HepG2 (cell line): ENCODE data around the gene ZSCAN21. TPM values are rescaled to one million over a fixed set of nuclear protein-coding genes. Genes with fewer than 3 reads are reported as not detected.
A peak's percentile ranks its signal among the peaks of the same experiment; 100 is the strongest.

Experiments used
- ARNTL ChIP-seq: sonication (generic); formaldehyde crosslinking; IDR thresholded peaks from 2 replicates; pipeline ENCODE4 v1.4.0; 2020; ENCODE audit warnings: mild to moderate bottlenecking, missing genetic modification reagents
- ASH2L ChIP-seq: fragments of 300-600, 200-600 bp; sonication (generic); IDR thresholded peaks from 2 replicates; pipeline ENCODE4 v1.7.0; 2017; ENCODE audit warnings: low read depth, mild to moderate bottlenecking, moderate library complexity, mixed read lengths, low read length; ENCODE audit not compliant: insufficient read length
- CBX1 ChIP-seq: IDR thresholded peaks from one replicate; pipeline ENCODE4 v1.6.1; 2016; ENCODE audit warnings: antibody characterized with exemption, low read depth
- FOXA3 ChIP-seq: IDR thresholded peaks from 2 replicates; pipeline ENCODE4 v1.6.1; 2016; ENCODE audit warnings: missing genetic modification reagents, missing compliant biosample characterization
- MXD4 ChIP-seq: IDR thresholded peaks from 2 replicates; pipeline ENCODE4 v1.6.1; 2016; ENCODE audit warnings: mild to moderate bottlenecking, missing biosample characterization, missing genetic modification reagents
- TCF12 ChIP-seq, 2 experiments: fragments of 450-650 bp in 1 of 2; sonication (generic) in 1 of 2; formaldehyde crosslinking in 1 of 2; IDR thresholded peaks; 2 replicates each; pipeline versions ENCODE4 v1.6.1 to v1.8.0; 2017 to 2022; ENCODE audit warnings: antibody characterized with exemption in 1 of 2, mild to moderate bottlenecking in 1 of 2, missing genetic modification reagents in 1 of 2, moderate library complexity in 1 of 2
- TGIF2 ChIP-seq: IDR thresholded peaks from 2 replicates; pipeline ENCODE4 v1.6.1; 2016; ENCODE audit warnings: control low read depth, missing compliant biosample characterization
- ZNF20 ChIP-seq: sonication (generic); formaldehyde crosslinking; IDR thresholded peaks from 2 replicates; pipeline ENCODE4 v1.4.0; 2020; ENCODE audit warnings: mild to moderate bottlenecking, moderate library complexity, missing genetic modification reagents
- ZNF232 ChIP-seq: sonication (generic); formaldehyde crosslinking; IDR thresholded peaks from 2 replicates; pipeline ENCODE4 v1.4.0; 2020; ENCODE audit warnings: missing genetic modification reagents, borderline replicate concordance
- ZNF468 ChIP-seq: sonication (generic); formaldehyde crosslinking; IDR thresholded peaks from 2 replicates; pipeline ENCODE4 v1.8.0; 2022; ENCODE audit warnings: mild to moderate bottlenecking, moderate library complexity, missing genetic modification reagents
- ZNF772 ChIP-seq: sonication (generic); formaldehyde crosslinking; IDR thresholded peaks from 2 replicates; pipeline ENCODE4 v1.5.0; 2020; ENCODE audit warnings: mild to moderate bottlenecking, missing genetic modification reagents
- ZNF782 ChIP-seq: sonication (generic); formaldehyde crosslinking; IDR thresholded peaks from 2 replicates; pipeline ENCODE4 v1.4.0; 2020; ENCODE audit warnings: missing genetic modification reagents, mild to moderate bottlenecking, borderline replicate concordance
- ZNF883 ChIP-seq: sonication (generic); formaldehyde crosslinking; IDR thresholded peaks from 2 replicates; pipeline ENCODE4 v1.5.1; 2020; ENCODE audit warnings: mild to moderate bottlenecking, missing genetic modification reagents; ENCODE audit errors: not compliant biosample characterization
- polyA plus RNA-seq, 8 experiments: library from polyadenylated mRNA; depleted of rRNA in 3 of 8; stranded (reverse) in 7 of 8; unstranded in 1 of 8; fragments of >200 nt; fragmentation: Illumina TruSeq in 4 of 8; extraction: Trizol in 4 of 8; gene quantifications; 2 replicates each; pipeline versions ENCODE4 v1.2.1 to v1.2.3, GENCODE V29; 2011 to 2016; ENCODE audit warnings: low read depth in 4 of 8, missing spikeins in 1 of 8, mixed read lengths in 1 of 8; ENCODE audit not compliant: insufficient read depth in 1 of 8
- total RNA-seq, 5 experiments: library from RNA; depleted of rRNA; stranded (reverse); fragments of >200 nt; fragmentation: Illumina TruSeq; extraction: Trizol; gene quantifications; 2 replicates each; pipeline ENCODE4 v1.2.3, GENCODE V29; 2016; ENCODE audit warnings: low read depth in 1 of 5
- TF ChIP-seq, protein P1 (sequence below): sonication (generic); formaldehyde crosslinking; IDR thresholded peaks from 2 replicates; pipeline ENCODE4 v1.8.1; 2023; ENCODE audit warnings: missing genetic modification reagents, mild to moderate bottlenecking, borderline replicate concordance
- TF ChIP-seq, protein P2 (sequence below): sonication (generic); formaldehyde crosslinking; IDR thresholded peaks from 2 replicates; pipeline ENCODE4 v1.5.0; 2020; ENCODE audit warnings: missing genetic modification reagents, mild to moderate bottlenecking, borderline replicate concordance
- TF ChIP-seq, protein P3 (sequence below): sonication (generic); formaldehyde crosslinking; IDR thresholded peaks from 2 replicates; pipeline ENCODE4 v1.4.0; 2020; ENCODE audit warnings: mild to moderate bottlenecking, missing genetic modification reagents
- TF ChIP-seq, protein P4 (sequence below): sonication (generic); formaldehyde crosslinking; IDR thresholded peaks from 2 replicates; pipeline ENCODE4 v1.5.1; 2020; ENCODE audit warnings: mild to moderate bottlenecking, missing genetic modification reagents, moderate library complexity

ZSCAN21 gene
- total and polyA plus RNA-seq, 2 of the 13 experiments (the other 11 are each of a cell fraction or from before 2014, with no cell fraction given) = 7.0 to 10.0 TPM

- TF ChIP-seq ZNF232 (CRISPR knock-in tag) = peak; percentile 56
- peak; percentile 54 for TF ChIP-seq FOXA3 (CRISPR knock-in tag)
- TF ChIP-seq, protein P1, sequence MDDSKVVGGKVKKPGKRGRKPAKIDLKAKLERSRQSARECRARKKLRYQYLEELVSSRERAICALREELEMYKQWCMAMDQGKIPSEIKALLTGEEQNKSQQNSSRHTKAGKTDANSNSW (CRISPR knock-in tag) = peak; percentile 96; the same call in 1 of the 2 replicates
- peak; percentile 92 for TF ChIP-seq CBX1
- TF ChIP-seq ZNF20 (CRISPR knock-in tag) = no peak
- peak; percentile 97 for TF ChIP-seq ZNF883 (CRISPR knock-in tag)
- TF ChIP-seq ZNF782 (CRISPR knock-in tag) = peak; percentile 94; the same call in 1 of the 2 replicates
- TF ChIP-seq ZNF772 (CRISPR knock-in tag) = peak; percentile 89; the same call in 1 of the 2 replicates
- peak; percentile 97 for TF ChIP-seq MXD4 (CRISPR knock-in tag)
- TF ChIP-seq, protein P2, sequence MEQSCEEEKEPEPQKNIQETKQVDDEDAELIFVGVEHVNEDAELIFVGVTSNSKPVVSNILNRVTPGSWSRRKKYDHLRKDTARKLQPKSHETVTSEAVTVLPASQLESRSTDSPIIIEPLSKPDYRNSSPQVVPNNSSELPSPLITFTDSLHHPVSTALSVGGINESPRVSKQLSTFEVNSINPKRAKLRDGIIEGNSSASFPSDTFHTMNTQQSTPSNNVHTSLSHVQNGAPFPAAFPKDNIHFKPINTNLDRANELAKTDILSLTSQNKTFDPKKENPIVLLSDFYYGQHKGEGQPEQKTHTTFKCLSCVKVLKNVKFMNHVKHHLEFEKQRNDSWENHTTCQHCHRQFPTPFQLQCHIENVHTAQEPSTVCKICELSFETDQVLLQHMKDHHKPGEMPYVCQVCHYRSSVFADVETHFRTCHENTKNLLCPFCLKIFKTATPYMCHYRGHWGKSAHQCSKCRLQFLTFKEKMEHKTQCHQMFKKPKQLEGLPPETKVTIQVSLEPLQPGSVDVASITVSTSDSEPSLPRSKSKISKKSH (CRISPR knock-in tag) = 0 out of 2 replicates have a peak, but pooled peaks have one; percentile 53
- TF ChIP-seq ZNF468 = peak; percentile 77; the same call in 1 of the 2 replicates
- TF ChIP-seq, protein P3, sequence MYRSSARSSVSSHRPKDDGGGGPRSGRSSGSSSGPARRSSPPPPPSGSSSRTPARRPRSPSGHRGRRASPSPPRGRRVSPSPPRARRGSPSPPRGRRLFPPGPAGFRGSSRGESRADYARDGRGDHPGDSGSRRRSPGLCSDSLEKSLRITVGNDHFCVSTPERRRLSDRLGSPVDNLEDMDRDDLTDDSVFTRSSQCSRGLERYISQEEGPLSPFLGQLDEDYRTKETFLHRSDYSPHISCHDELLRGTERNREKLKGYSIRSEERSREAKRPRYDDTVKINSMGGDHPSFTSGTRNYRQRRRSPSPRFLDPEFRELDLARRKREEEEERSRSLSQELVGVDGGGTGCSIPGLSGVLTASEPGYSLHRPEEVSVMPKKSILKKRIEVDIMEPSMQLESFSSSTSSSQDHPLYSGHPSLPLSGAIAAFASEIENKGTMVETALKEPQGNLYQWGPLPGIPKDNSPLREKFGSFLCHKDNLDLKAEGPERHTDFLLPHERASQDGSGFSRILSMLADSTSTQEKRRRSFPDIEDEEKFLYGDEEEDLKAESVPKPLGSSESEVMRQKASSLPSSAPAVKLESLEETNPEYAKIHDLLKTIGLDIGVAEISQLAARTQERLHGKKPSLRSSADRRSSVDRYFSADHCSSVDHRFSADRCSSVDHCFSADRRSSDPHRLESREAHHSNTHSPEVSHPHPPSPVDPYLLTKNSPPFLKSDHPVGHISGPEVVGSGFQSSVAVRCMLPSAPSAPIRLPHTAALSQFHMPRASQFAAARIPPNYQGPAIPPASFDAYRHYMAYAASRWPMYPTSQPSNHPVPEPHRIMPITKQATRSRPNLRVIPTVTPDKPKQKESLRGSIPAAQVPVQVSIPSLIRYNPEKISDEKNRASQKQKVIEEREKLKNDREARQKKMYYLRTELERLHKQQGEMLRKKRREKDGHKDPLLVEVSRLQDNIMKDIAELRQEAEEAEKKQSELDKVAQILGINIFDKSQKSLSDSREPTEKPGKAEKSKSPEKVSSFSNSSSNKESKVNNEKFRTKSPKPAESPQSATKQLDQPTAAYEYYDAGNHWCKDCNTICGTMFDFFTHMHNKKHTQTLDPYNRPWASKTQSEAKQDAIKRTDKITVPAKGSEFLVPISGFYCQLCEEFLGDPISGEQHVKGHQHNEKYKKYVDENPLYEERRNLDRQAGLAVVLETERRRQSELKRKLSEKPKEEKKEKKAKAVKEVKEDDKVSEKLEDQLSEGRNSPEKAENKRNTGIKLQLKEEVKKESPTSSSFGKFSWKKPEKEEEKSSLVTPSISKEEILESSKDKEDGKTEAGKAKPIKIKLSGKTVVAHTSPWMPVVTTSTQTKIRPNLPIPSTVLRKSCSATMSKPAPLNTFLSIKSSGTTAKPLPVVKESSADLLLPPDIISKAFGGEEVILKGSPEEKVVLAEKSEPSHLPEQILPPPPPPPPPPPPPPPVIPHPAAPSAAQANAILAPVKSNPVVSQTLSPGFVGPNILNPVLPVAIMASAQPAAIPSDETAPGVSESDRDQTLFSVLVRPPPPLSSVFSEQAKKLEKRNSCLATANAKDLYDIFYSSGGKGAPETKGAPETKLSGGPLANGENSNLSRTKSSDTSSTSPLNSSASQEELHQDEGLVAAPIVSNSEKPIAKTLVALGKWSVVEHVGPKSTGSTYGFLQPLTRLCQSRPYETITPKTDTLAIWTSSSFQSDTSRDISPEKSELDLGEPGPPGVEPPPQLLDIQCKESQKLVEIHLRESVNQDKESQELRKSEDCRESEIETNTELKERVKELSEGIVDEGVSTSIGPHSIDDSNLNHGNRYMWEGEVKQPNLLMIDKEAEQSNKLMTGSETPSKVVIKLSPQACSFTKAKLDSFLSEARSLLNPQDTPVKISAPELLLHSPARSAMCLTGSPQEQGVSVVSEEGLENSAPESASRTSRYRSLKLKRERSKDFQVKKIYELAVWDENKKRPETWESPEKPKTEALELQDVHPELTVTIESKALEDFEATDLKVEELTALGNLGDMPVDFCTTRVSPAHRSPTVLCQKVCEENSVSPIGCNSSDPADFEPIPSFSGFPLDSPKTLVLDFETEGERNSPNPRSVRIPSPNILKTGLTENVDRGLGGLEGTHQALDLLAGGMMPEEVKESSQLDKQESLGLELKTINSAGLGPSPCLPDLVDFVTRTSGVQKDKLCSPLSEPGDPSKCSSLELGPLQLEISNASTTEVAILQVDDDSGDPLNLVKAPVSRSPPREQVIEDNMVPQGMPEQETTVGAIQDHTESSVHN (CRISPR knock-in tag) = peak; percentile 94; the same call in 1 of the 2 replicates
- TF ChIP-seq TCF12 (IDR thresholded peaks at IDR 0.05) = no peak
- peak; percentile 84 for TF ChIP-seq TCF12 (CRISPR knock-in tag; IDR thresholded peaks at IDR 0.05)
- TF ChIP-seq ARNTL (CRISPR knock-in tag) = peak; percentile 90
- TF ChIP-seq, protein P4, sequence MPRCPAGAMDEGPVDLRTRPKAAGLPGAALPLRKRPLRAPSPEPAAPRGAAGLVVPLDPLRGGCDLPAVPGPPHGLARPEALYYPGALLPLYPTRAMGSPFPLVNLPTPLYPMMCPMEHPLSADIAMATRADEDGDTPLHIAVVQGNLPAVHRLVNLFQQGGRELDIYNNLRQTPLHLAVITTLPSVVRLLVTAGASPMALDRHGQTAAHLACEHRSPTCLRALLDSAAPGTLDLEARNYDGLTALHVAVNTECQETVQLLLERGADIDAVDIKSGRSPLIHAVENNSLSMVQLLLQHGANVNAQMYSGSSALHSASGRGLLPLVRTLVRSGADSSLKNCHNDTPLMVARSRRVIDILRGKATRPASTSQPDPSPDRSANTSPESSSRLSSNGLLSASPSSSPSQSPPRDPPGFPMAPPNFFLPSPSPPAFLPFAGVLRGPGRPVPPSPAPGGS (CRISPR knock-in tag) = peak; percentile 98
- TF ChIP-seq TGIF2 (CRISPR knock-in tag) = peak; percentile 67; the same call in 1 of the 2 replicates
- peak; percentile 89 for TF ChIP-seq ASH2L
These were observed 39.3 kb downstream of the ZSCAN21 start, which contains the start of gene COPS6 (continued) for GRCh38 chr7:100088621-100089457.
